ENCODE measurements around the gene CDH23.

The CDH23 gene

GRCh38 chr10:71468363-71469094, 71.8 kb downstream of the CDH23 start:
- DNase-seq, result no peak

DNA sequence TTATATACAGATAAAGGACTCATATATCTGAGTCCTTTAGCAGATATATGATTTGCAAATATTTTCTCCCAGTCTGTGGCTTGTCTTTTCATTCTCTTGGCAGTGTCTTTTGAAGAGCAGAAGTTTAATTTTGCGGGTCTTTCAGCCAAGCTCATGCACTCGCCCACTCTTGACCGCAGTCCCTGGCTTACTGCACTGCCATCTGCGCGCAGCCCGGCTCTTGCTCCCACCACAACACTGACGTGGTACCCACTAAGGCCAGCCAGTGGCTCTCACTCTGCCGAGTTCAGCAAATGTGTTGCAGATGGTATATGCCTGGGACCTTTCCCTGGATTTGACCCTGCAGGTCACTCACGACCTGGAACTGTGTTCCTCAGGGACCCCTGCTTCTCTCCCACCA, 74.3 kb downstream of the CDH23 start:
- no peak for DNase-seq

DNA sequence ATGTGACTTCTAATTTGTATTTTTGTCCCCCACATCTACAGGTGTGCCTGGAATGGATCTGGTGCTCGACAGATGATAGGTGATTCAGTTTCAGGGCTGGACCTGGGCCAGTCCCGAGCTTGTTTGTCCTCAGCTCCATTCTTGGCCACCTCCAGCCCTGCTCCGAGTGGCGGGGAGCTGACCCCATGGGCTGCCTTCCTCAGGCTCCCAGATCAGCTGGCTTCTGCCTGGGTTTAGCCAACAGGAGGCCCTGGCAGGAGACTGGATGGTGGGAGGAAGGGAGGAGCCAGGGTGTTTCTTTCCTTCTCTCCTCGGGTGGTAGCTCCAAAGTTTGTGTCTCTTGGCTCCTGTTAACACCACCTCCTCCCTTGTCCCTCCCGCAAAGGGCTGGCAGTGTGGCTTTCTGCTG, 75.2 kb downstream of the CDH23 start:
- DNase-seq, result no peak

GRCh38 chr10:71472466-71472865, 75.7 kb downstream of the CDH23 start:
- DNase-seq, result no peak

- no peak for DNase-seq
These were observed 76.2 kb downstream of the CDH23 start for GRCh38 chr10:71472912-71473311.

DNA sequence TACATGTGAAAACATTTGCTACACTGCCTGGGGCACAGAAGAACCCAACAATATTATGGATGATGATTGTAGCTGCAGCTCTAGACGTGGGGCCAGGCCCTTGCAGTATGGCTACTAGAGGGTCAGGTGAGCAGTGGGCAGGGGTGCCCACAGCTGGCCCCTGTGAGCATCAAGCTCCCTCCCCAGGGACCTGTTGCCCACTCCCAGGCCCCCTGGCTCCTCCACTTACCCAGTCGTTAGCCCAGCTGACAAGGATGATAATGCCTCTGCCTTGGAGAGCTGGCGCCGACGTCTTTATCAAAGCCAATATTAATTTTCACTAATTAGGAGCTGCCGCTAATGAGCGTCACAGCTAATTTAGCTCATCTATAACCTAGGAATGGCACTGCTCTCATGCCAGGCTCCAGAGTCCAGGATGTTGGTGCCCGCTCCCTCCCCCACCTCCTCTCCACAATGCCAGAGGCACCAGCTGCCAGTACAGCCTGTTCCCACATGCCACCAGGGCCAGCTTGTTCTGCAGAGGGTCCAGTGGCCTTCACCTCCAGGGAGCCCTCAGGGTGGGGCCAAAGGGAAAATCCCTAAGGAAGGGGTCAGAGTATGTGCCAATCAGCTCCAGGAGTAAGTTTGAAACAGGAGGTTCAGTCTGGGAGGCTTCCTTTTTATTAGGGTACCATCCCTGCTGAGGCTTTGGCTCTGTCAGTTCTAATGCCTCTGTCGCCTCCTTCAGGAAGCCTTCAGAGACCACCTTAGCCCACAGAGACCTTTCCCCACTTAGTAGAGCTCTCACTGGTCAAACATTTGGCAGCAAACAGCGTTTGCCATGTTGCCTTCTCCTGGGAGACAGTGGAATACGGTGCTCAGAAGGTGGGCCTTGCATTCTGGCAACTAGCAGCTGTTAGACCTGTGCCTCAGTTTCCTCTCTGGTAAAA, 77.2 kb downstream of the CDH23 start:
- DNase-seq, result no peak

DNA sequence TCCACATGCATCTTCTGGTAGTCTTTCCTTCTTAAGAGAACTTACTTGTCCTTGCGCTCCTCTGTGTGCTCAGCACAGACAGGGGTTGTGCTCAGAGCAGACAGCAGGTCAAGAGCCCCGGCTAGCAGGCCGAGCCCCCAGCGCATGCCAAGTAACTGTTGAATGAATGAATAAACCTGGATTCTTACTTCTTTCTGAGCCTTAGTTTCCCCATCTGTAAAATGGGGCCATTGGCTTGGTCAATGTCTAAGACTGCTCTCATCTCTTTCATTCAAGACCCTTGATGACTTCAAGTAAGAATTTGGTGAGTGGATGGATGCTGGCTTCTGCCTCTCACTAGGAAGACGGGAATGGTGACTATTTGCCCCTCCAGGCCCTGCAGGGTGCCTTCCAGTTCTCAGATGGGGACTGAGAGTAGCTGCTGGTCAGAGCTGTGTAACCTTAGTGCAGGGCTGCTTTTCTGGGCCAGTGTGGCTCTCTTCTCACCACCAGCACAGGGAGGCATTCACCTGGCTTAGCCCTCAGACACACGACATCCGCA, 78.1 kb downstream of the CDH23 start:
- DNase-seq, result no peak

DNA sequence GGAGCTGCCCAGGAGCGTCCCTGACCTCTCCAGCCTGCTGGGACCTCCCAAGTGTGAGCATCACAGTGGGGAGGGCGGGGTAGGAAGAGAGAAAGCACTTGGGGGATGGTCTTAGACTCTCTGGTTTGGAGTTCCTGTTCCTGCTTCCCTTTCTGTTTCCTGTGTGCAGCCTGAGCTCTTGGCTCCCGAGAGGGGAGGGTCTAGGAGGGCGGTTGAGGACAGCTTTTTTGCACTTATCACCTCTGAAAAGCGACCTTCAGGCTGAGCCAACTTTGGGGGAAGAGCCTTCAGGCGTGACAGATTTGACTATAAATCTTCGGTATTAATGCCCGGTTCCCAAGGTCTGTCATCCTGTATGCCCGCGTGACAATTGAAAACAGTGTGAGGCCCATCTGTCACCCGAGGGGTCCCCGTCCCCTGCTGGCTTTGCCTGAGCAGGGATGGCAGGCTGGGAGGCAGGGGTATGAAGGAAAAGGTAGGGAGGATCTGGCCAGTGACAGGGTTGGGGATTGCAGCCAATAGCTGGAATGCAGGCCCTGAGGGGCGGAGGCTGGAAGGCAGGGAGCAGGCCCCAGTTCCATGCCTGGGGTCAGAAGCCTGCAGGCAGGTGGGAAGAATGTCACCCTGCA, 78.6 kb downstream of the CDH23 start:
- DNase-seq, result no peak

DNA sequence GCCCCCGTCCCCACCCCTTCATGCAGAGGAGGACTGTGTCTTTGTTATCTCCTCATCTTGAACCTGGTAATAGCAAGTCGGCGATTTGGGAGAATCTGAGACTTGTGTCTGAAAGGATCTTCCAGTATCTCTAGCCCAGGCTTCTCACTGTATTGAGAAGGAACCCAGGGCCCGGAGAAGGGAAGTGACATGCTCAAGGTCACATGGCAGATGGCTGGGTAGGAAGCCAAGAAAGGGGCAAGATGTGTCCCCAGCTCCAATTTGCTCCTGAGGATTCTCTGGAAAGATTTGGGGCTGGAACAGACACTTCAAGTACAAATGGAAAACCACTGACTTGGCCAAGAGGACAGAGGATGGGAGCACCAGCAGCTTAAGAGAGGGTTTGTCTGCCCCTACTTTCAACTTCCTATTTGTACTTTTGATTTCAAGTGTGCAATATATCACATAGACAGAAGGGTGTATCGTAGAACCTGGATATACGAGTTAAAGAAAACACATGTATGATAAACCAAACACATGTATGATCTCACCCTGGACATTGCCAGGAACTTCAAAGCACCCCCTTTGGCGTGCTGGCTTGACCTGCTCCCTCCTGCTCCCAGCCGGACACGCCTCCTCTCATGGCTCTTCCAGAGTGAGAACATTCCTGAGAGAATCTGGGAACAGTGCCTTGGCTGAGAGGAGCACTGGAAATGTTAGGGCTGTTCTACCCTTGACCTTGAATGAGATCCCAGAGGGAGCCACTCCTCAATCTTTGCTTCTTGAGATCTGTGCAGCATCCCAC, 79.7 kb downstream of the CDH23 start:
- DNase-seq, result no peak

GRCh38 chr10:71478173-71478572, 81.5 kb downstream of the CDH23 start:
- DNase-seq, result no peak

GRCh38 chr10:71478813-71479365, 82.2 kb downstream of the CDH23 start:
- no peak for DNase-seq

DNA sequence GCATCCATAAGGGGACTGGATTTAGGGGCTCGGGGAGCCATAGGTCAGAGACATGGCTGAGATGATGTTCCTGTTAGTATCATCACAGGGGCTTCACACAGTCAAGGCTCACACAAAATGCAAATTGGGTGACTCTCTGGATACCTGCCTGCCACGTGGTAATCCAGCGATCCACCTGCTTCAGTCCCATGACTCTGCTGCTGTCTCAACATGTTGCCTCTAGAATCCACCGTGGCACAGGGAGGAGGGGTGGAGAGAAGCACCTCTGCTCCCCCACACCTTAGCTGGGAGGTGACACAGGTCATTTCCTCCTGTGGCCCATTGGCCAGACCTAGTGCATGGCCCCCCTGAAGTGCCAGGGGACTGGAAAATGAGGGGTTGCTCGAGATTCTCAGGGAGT, 83.1 kb downstream of the CDH23 start:
- DNase-seq, result no peak

GRCh38 chr10:71480662-71481061, 83.9 kb downstream of the CDH23 start:
- DNase-seq, result no peak

DNA sequence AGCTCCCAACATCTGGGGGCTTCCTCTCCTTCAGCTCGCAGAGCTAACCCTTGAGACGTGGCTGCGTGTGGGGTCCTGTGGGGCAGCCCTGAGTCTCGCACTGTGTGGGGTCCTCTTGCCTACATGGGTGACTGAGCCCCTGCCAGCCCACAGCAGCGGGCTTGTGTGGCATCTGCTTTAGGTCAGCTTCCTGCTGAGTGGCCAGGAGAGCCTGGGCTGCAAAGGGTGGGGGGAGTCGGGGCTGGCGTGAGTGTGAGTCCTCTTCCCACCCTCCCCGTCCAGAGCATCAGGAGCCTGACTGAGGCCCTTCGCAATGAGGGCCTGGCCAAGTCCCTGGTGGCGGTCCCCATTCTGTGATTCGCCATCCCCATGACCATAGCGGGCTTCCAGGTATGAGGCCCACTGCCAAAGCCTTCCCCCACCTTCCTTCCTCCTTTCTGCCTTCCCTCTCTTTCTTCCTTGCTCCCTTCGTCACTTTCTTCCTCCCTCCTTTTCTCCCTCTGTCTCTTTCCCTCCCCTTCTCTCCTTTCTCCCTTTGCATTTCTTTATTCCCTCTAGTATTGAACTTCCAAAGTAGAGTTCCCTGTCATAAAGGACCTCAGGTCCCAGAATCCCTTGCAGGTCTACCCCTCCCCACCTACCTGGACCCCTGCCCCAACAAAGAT, 85.2 kb downstream of the CDH23 start:
- no peak for DNase-seq

DNA sequence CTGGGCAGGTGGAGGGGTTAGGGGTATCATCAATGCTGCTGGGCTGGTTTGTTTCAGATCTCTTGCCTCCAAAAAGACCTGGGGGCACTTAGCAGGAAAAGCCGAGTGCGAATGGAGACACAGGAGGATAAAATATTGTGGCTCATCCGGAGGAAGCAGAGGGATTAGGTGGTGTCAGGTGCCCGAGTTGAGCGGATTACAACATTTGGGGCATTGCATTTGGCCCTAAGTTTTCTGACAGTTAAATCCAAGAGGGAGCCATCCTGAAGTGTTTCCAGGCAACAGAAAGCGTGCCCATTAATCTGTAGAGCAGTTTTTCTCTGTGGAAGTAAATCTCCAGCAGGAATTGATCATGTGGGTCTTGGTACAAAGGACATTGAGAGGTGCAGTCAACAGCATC, 85.9 kb downstream of the CDH23 start:
- no peak for DNase-seq

- no peak for DNase-seq
These were observed 86.4 kb downstream of the CDH23 start for GRCh38 chr10:71483135-71483534.

GRCh38 chr10:71483885-71484751, 87.4 kb downstream of the CDH23 start:
- DNase-seq, result no peak

DNA sequence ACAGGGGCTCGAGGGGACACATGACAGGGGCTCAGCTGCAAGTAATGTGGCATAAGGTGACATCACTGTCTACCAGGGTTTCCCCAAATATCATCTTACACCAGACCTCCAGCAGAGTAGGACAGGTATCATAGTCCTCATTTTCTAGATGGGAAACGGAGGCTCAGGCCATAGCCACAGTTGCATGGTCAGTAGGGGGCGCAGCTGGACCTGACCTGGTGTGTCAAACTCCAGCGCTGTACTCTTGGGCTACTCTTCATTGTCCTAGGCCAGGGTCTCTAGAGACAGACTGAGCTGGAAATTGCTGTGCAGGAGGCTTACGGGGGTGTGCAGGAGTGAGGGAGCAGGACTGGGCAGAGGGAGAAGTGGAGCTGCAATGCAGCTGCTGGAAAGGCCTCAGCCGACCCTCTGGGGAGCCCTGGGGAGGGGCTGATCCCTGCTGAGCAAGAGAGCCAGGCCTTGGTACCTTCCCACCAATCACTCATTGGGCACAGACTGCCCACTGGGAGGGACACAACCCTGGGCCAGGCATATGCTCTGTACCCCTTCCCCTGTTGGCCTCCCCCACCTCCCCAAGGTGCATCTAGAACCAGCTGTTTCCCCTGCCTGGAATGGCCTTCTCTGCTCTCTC, 89.9 kb downstream of the CDH23 start:
- DNase-seq, result no peak

DNA sequence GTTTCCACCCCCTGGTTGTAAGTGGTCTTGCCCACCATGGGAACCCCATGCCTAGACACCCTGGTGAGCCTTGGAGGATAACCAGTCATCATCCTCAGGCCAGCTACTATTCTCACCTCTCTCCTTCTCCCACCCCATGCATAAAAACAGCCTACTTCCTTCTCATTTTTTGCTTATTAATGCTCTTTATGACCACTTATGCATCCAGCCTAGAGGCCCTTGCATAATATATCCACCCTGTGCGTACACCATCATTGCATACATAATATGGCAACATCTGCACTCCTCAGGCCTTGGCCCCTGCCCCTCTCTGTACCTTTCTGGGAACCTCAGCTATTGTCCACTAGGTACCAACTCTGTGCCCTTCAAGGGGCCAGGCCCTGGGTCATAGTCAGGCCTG, 91.0 kb downstream of the CDH23 start:
- DNase-seq, result no peak

DNA sequence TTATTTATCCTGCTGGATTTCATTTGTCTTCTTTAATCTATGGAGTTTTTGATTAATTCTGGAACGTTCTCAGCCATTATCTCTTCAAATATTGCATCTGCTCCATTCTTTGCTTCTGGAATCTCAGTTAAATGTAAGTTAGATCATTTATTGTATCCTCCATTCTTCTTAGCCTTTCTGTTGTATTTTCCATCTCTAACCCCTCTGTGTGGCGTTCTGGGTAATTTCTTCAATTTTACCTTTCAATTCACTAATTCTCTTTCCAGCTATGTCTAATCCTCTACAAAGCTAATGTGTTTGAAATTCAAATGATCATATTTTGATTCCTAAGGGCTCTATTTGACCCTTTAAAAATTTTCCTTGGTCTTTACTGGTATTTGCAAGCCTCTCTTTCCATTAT, 92.4 kb downstream of the CDH23 start:
- DNase-seq, result no peak
